BJ (cell line): Measurements from ENCODE around the gene SETD1B. TPM values are rescaled to one million over a fixed set of nuclear protein-coding genes. Genes with fewer than 3 reads are reported as not detected.

ENCODE experiments used
- CTCF ChIA-PET: fragments of 350-600 bp; formaldehyde crosslinking; extraction: SDS; loops from one replicate; lab custom pipeline; 2021; ENCODE audit warnings: antibody characterized with exemption, inconsistent platforms; lab: Yijun Ruan, JAX
- POLR2A ChIA-PET: fragments of 300-600 bp; sonication (Branson Sonifier 250); formaldehyde crosslinking; extraction: SDS; loops from one replicate; lab custom pipeline; 2021; ENCODE audit warnings: antibody characterized with exemption; lab: Charles Lee
- DNase-seq: peaks from one replicate; pipeline ENCODE4 v3.0.0-alpha.2; 2011; ENCODE audit warnings: low read depth
- H3K27me3 ChIP-seq: 2 replicates; pipeline ENCODE4 v1.6.0; 2011; ENCODE audit warnings: low read length; ENCODE audit not compliant: control insufficient read depth, insufficient read depth
- H3K36me3 ChIP-seq: 2 replicates; pipeline ENCODE4 v1.5.1; 2011; ENCODE audit warnings: low read length; ENCODE audit not compliant: control insufficient read depth, insufficient read depth
- H3K4me3 ChIP-seq: 2 replicates; pipeline ENCODE4 v1.5.1; 2011; ENCODE audit warnings: low read depth, mild to moderate bottlenecking, control low read depth, low read length
- CTCF ChIP-seq: IDR thresholded peaks from 2 replicates; pipeline ENCODE4 v1.5.1; 2011; ENCODE audit warnings: low read depth, mild to moderate bottlenecking, control low read depth, inconsistent platforms, low read length, moderate library complexity; ENCODE audit not compliant: insufficient read depth
- polyA plus RNA-seq: library from polyadenylated mRNA; depleted of rRNA; stranded (reverse); fragments of >200 nt; gene quantifications from 2 replicates; pipeline ENCODE4 v1.2.3, GENCODE V29; 2011

SETD1B gene
- polyA plus RNA-seq, 1 experiment: 0.85 TPM

DNA sequence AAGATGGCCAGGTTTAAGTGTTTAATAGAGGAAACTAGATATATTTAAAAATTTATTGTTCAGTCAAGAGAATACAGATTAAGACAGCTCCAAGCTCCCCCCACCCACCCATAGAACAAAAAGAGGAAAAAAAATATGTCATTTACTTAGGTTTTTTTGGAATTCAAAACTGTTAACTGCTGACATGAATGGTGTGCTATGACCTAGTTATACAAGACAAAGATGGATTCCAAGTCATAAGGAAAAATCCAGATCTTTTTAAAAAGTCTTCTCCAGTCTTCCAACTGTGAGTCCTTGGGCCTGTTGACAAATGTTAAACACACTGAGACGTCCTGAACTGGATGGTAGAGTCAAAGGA, 1.3 kb upstream of the SETD1B start:
- peak overlapping the region; percentile 79 for H3K4me3 ChIP-seq
- H3K27me3 ChIP-seq: no peaks in the 10 kb centered on the region
- peaks cover 5% of the 10 kb centered on the region for H3K36me3 ChIP-seq
- DNase-seq: no peak
- CTCF ChIA-PET: interaction anchor here (0.6 to 14.8 kb wide), 5 partner anchors 5 to 321 kb away, joined by 3 to 467 read pairs (median 5); partner anchors contain the start of genes PSMD9, RHOF and SETD1B
- POLR2A ChIA-PET: interaction anchor here (1.5 kb wide), 1 partner anchor 9 kb away, joined by 8 read pairs; no protein-coding TSS in a partner anchor
- no peak for TF ChIP-seq CTCF

DNA sequence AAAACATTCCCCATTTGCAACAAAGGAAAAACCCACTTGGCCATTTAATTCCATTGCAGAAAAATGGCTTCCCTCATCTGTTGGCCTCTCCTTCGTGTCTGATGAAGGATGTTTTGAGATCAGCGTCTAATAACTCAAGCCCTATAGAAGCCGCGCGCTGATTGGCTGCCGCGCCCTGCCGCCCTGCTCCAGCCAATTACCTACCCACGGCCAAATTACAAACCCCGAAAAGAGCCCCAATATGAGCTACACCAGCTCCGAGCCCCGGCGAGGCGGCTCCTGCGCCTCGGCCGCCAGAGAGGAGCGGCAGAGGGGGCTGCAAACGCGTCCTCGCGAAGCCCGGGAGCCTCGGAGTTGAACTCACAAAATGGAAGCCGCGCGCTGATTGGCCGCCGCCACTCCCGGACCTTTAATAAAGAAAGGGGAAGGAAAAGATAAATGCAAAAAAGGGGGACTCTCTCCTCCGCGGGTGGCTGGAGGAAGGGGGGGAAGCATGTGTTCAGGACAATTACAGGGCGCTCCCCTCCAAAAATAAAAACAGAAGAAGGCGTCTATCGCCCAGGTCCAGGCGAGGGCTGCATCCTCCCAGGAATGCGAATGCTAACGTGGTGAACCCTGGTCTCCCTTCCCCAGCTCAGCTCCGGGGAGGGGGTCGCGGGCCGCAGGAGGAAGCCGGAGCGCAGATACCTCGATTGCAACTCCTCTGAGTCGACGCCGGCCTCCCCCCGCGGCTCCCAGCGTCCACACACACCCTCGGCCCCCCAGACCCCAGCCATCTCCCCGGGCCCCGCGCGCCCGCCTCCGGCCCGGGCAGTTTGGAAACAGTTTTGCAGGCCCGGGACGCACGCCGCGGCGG, 738 bp upstream of the SETD1B start:
- peak; percentile 18; the same call in 1 of the 2 replicates for TF ChIP-seq CTCF
- ChIA-PET CTCF (interaction anchor here (1.0 to 14.8 kb wide), 4 partner anchors 4 to 85 kb away, joined by 3 to 467 read pairs (median 236); partner anchors contain the start of genes PSMD9, RHOF and SETD1B), POLR2A (interaction anchor here (0.6 to 1.5 kb wide), 6 partner anchors 8 to 970 kb away, joined by 3 to 8 read pairs (median 3); no protein-coding TSS in a partner anchor)
- peaks cover 9% of the 10 kb centered on the region for H3K36me3 ChIP-seq
- H3K27me3 ChIP-seq: no peaks in the 10 kb centered on the region
- H3K4me3 ChIP-seq: peak overlapping the region; percentile 79
- DNase-seq: peak; percentile 90

DNA sequence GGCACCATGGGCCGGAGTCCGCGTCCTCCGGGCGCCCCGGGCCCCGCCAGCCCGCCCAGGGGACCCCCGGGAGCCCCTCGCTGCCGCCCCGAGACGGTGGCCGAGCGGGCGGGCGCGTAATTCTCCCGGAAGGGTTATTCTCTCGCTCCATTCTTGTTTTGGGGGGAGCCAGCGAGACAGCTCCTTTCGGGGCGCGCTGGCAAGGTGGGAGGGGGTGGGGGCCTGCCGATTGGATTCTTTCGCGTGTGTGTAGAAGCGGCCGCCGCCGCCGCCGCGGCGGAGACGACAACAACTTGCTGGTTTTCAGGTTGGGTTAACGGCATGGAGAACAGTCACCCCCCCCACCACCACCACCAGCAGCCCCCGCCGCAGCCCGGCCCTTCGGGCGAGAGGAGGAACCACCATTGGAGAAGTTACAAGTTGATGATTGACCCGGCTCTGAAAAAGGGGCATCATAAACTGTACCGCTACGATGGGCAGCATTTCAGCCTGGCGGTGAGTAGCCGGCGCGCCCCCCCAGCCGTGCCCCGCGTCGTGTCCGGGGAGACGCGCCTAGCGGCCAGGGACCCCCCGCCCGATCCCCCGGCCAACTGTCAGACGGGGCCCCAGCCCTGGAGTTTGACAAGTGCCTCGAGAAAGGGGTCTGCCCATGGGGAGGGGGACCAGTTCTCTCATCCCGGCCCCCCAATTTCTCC, 755 bp downstream of the SETD1B start:
- ChIA-PET CTCF (interaction anchor here (0.9 to 13.6 kb wide), 3 partner anchors 8 to 84 kb away, joined by 3 to 467 read pairs (median 5); partner anchors contain the start of genes PSMD9, RHOF and SETD1B), POLR2A (interaction anchor here (0.6 kb wide), 1 partner anchor 595 kb away, joined by 6 read pairs; no protein-coding TSS in a partner anchor)
- Histone ChIP-seq H3K4me3 (peak overlapping the region; percentile 79), H3K27me3 (no peaks in the 10 kb centered on the region), H3K36me3 (peaks cover 19% of the 10 kb centered on the region)
- no peak for TF ChIP-seq CTCF
- DNase-seq: no peak

DNA sequence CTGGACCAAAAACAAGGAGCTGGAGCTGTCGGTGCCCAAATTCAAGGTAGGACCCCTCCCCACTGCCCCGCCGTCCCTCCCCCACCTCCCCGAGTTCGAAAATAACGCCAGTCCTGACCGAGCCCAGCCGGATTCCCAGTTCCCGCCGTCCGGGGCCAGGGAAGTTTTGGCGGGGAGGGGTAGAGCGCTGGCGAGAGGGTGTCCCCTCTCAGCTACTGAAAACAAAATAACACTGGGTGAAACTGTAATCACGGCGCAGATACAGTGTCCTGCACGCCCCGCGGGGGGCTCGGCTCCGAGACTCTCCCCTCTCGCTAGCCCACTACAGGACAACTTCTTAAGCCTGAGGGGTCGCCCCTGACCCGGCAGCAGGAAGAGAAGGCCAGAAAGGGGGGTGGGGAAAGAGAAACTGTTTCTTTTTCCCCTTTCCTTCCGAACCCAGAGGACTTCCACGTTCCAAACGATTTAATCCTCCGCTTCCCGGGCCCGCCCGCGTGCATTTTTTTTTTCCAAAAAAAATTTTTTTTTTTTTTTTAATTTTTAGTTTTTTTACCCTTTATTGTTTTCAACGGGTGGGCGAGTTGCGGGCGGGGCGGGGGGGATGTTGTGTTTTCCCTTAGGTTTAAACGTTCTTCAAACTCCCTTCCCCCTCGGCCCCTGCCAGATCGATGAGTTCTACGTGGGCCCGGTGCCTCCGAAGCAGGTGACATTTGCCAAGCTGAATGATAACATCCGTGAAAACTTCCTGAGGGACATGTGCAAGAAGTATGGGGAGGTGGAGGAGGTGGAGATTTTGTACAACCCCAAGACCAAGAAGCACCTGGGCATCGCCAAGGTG, 1.6 kb downstream of the SETD1B start:
- Histone ChIP-seq H3K27me3 (no peaks in the 10 kb centered on the region), H3K36me3 (peaks cover 23% of the 10 kb centered on the region), H3K4me3 (peak overlapping the region; percentile 79)
- POLR2A ChIA-PET: no interaction called here
- no peak for TF ChIP-seq CTCF
- CTCF ChIA-PET: interaction anchor here (13.6 kb wide), 1 partner anchor 9 kb away, joined by 467 read pairs; the partner anchor contains the start of genes RHOF and SETD1B
- no peak for DNase-seq
